ENCODE data around the gene POLR3G.
A peak's percentile ranks its signal among the peaks of the same experiment; 100 is the strongest.

The POLR3G gene

GRCh38 chr5:90558344-90559192, 83.9 kb downstream of the POLR3G start, which contains the start of gene ADGRV1 (continued):
- TF ChIP-seq ZNF488 (tag by site-specific recombination; IDR thresholded peaks at IDR 0.05), result no peak
- TF ChIP-seq ZNF658 (tag by site-specific recombination; IDR thresholded peaks at IDR 0.05), result no peak
- TF ChIP-seq GLI4 (tag by site-specific recombination; IDR thresholded peaks at IDR 0.05), result peak; percentile 88
- peak; percentile 100 for TF ChIP-seq SCRT2 (tag by site-specific recombination; IDR thresholded peaks at IDR 0.05)
- TF ChIP-seq SP2 (tag by site-specific recombination; IDR thresholded peaks at IDR 0.05), result peak; percentile 92
- TF ChIP-seq, protein P1, sequence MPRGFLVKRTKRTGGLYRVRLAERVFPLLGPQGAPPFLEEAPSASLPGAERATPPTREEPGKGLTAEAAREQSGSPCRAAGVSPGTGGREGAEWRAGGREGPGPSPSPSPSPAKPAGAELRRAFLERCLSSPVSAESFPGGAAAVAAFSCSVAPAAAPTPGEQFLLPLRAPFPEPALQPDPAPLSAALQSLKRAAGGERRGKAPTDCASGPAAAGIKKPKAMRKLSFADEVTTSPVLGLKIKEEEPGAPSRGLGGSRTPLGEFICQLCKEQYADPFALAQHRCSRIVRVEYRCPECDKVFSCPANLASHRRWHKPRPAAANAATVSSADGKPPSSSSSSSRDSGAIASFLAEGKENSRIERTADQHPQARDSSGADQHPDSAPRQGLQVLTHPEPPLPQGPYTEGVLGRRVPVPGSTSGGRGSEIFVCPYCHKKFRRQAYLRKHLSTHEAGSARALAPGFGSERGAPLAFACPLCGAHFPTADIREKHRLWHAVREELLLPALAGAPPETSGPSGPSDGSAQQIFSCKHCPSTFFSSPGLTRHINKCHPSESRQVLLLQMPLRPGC (tag by site-specific recombination; IDR thresholded peaks at IDR 0.05), result peak; percentile 82; the same call in 1 of the 2 replicates
- TF ChIP-seq, protein P2, sequence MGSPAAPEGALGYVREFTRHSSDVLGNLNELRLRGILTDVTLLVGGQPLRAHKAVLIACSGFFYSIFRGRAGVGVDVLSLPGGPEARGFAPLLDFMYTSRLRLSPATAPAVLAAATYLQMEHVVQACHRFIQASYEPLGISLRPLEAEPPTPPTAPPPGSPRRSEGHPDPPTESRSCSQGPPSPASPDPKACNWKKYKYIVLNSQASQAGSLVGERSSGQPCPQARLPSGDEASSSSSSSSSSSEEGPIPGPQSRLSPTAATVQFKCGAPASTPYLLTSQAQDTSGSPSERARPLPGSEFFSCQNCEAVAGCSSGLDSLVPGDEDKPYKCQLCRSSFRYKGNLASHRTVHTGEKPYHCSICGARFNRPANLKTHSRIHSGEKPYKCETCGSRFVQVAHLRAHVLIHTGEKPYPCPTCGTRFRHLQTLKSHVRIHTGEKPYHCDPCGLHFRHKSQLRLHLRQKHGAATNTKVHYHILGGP (tag by site-specific recombination; IDR thresholded peaks at IDR 0.05), result no peak
- TF ChIP-seq ZNF423 (tag by site-specific recombination; IDR thresholded peaks at IDR 0.05), result no peak
- TF ChIP-seq, protein P3, sequence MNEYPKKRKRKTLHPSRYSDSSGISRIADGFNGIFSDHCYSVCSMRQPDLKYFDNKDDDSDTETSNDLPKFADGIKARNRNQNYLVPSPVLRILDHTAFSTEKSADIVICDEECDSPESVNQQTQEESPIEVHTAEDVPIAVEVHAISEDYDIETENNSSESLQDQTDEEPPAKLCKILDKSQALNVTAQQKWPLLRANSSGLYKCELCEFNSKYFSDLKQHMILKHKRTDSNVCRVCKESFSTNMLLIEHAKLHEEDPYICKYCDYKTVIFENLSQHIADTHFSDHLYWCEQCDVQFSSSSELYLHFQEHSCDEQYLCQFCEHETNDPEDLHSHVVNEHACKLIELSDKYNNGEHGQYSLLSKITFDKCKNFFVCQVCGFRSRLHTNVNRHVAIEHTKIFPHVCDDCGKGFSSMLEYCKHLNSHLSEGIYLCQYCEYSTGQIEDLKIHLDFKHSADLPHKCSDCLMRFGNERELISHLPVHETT (tag by site-specific recombination; IDR thresholded peaks at IDR 0.05), result peak; percentile 79
- TF ChIP-seq ZNF596 (tag by site-specific recombination; IDR thresholded peaks at IDR 0.05), result no peak; the same call in 1 of the 2 replicates
- TF ChIP-seq, protein P4, sequence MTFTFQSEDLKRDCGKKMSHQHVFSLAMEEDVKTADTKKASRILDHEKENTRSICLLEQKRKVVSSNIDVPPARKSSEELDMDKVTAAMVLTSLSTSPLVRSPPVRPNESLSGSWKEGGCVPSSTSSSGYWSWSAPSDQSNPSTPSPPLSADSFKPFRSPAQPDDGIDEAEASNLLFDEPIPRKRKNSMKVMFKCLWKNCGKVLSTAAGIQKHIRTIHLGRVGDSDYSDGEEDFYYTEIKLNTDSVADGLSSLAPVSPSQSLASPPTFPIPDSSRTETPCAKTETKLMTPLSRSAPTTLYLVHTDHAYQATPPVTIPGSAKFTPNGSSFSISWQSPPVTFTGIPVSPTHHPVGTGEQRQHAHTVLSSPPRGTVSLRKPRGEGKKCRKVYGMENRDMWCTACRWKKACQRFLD (tag by site-specific recombination; IDR thresholded peaks at IDR 0.05), result no peak
- TF ChIP-seq ZNF157 (tag by site-specific recombination; IDR thresholded peaks at IDR 0.05), result no peak
- TF ChIP-seq, protein P5, sequence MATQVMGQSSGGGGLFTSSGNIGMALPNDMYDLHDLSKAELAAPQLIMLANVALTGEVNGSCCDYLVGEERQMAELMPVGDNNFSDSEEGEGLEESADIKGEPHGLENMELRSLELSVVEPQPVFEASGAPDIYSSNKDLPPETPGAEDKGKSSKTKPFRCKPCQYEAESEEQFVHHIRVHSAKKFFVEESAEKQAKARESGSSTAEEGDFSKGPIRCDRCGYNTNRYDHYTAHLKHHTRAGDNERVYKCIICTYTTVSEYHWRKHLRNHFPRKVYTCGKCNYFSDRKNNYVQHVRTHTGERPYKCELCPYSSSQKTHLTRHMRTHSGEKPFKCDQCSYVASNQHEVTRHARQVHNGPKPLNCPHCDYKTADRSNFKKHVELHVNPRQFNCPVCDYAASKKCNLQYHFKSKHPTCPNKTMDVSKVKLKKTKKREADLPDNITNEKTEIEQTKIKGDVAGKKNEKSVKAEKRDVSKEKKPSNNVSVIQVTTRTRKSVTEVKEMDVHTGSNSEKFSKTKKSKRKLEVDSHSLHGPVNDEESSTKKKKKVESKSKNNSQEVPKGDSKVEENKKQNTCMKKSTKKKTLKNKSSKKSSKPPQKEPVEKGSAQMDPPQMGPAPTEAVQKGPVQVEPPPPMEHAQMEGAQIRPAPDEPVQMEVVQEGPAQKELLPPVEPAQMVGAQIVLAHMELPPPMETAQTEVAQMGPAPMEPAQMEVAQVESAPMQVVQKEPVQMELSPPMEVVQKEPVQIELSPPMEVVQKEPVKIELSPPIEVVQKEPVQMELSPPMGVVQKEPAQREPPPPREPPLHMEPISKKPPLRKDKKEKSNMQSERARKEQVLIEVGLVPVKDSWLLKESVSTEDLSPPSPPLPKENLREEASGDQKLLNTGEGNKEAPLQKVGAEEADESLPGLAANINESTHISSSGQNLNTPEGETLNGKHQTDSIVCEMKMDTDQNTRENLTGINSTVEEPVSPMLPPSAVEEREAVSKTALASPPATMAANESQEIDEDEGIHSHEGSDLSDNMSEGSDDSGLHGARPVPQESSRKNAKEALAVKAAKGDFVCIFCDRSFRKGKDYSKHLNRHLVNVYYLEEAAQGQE (tag by site-specific recombination; IDR thresholded peaks at IDR 0.05), result peak; percentile 95
- no peak for TF ChIP-seq ZNF23 (tag by site-specific recombination; IDR thresholded peaks at IDR 0.05; ENCODE audit: borderline replicate concordance)
- TF ChIP-seq ZXDB (tag by site-specific recombination; IDR thresholded peaks at IDR 0.05), result peak; percentile 90
- no peak for TF ChIP-seq ZNF571 (tag by site-specific recombination; IDR thresholded peaks at IDR 0.05)
- TF ChIP-seq ZSCAN30 (tag by site-specific recombination; IDR thresholded peaks at IDR 0.05), result peak; percentile 99
- TF ChIP-seq CTCF (tag by site-specific recombination; IDR thresholded peaks at IDR 0.05), result 0 out of 2 replicates have a peak, but pooled peaks have one; percentile 34
- TF ChIP-seq, protein P6, sequence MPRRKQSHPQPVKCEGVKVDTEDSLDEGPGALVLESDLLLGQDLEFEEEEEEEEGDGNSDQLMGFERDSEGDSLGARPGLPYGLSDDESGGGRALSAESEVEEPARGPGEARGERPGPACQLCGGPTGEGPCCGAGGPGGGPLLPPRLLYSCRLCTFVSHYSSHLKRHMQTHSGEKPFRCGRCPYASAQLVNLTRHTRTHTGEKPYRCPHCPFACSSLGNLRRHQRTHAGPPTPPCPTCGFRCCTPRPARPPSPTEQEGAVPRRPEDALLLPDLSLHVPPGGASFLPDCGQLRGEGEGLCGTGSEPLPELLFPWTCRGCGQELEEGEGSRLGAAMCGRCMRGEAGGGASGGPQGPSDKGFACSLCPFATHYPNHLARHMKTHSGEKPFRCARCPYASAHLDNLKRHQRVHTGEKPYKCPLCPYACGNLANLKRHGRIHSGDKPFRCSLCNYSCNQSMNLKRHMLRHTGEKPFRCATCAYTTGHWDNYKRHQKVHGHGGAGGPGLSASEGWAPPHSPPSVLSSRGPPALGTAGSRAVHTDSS (tag by site-specific recombination; IDR thresholded peaks at IDR 0.05), result peak; percentile 63
- peak; percentile 77 for TF ChIP-seq OSR2 (tag by site-specific recombination; IDR thresholded peaks at IDR 0.05)
- TF ChIP-seq ZNF335 (tag by site-specific recombination; conservative IDR thresholded peaks at IDR 0.05), result peak; percentile 79
- TF ChIP-seq ZNF266 (tag by site-specific recombination; IDR thresholded peaks at IDR 0.05; ENCODE audit: low read depth), result no peak
- TF ChIP-seq ZBTB21 (tag by site-specific recombination; IDR thresholded peaks at IDR 0.05), result no peak; the same call in 1 of the 2 replicates
- no peak; the same call in 1 of the 2 replicates for TF ChIP-seq FEZF1 (tag by site-specific recombination; IDR thresholded peaks at IDR 0.05)
- TF ChIP-seq ZBTB7A (tag by site-specific recombination; IDR thresholded peaks at IDR 0.05; ENCODE audit: low read depth), result 0 out of 2 replicates have a peak, but pooled peaks have one; percentile 84
- peak; percentile 82 for TF ChIP-seq ZNF366 (tag by site-specific recombination; conservative IDR thresholded peaks at IDR 0.05)
